ENCODE measurements around the gene GK2. TPM values are rescaled to one million over a fixed set of nuclear protein-coding genes. Genes with fewer than 3 reads are reported as not detected.

The GK2 gene
- not detected in 2 replicates for total RNA-seq (2022)
- not detected for Bru-seq, nascent RNA
- not detected for BruChase-seq, experiment 1, labeled RNA remaining after a 6-hour chase
- not detected for BruChase-seq, experiment 2, labeled RNA remaining after a 2-hour chase
- long read RNA-seq = 0 reads

DNA sequence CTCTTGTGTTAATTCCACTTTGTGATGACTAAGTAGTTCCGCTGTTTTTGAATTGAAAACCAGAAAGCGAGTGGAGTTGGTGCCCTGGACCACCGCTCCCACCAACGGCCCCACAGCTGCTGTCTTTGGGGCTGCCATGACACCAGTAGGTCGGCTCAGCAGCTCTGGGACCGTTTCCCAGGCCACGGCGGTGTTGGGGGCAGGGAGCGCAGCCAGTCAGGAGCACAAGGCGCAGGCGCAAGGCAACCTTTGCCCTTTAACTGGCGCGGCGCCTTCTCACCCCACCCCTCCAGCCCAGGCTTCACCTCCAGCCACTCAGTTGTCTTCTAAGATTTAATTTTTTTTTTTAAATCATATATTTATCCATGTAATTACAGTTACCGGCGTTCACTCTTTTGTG is at the start of gene GK2:
GK2 (minus strand) TSS at position 166 of the 400 bp plus-strand sequence; CDS start at position 138, 28 bp downstream.
- Mint-ChIP-seq H3K36me3 (ENCODE audit: insufficient read depth, unreplicated experiment) (no peaks in the 10 kb centered on the region), H3K27ac (ENCODE audit: low read depth, unreplicated experiment) (no peak within 1 kb of the TSS), H3K9me3 (ENCODE audit: unreplicated experiment) (no peaks in the 10 kb centered on the region), H3K4me1 (ENCODE audit: insufficient read depth, unreplicated experiment) (no peaks in the 10 kb centered on the region), H3K4me3 (ENCODE audit: unreplicated experiment) (no peak within 1 kb of the TSS), H3K27me3 (ENCODE audit: insufficient read depth, unreplicated experiment) (peaks cover 15% of the 10 kb centered on the region)
- TF ChIP-seq, protein P1, sequence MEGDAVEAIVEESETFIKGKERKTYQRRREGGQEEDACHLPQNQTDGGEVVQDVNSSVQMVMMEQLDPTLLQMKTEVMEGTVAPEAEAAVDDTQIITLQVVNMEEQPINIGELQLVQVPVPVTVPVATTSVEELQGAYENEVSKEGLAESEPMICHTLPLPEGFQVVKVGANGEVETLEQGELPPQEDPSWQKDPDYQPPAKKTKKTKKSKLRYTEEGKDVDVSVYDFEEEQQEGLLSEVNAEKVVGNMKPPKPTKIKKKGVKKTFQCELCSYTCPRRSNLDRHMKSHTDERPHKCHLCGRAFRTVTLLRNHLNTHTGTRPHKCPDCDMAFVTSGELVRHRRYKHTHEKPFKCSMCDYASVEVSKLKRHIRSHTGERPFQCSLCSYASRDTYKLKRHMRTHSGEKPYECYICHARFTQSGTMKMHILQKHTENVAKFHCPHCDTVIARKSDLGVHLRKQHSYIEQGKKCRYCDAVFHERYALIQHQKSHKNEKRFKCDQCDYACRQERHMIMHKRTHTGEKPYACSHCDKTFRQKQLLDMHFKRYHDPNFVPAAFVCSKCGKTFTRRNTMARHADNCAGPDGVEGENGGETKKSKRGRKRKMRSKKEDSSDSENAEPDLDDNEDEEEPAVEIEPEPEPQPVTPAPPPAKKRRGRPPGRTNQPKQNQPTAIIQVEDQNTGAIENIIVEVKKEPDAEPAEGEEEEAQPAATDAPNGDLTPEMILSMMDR (IDR thresholded peaks at IDR 0.05; ENCODE audit: unreplicated experiment) = no peak
- BruUV-seq (replicated peaks) = no TSS peak
- POLR2A ChIA-PET = interaction anchor here (0.6 kb wide), 1 partner anchor 14 kb away, joined by 3 read pairs; no protein-coding TSS in a partner anchor
- no peak for DNase-seq (ENCODE audit: unreplicated experiment)
- intact Hi-C loops (cut with micrococcal nuclease) = no loop called here
- CTCF ChIA-PET = interaction anchor here (0.7 kb wide), 1 partner anchor 102 kb away, joined by 3 read pairs; no protein-coding TSS in a partner anchor

DNA sequence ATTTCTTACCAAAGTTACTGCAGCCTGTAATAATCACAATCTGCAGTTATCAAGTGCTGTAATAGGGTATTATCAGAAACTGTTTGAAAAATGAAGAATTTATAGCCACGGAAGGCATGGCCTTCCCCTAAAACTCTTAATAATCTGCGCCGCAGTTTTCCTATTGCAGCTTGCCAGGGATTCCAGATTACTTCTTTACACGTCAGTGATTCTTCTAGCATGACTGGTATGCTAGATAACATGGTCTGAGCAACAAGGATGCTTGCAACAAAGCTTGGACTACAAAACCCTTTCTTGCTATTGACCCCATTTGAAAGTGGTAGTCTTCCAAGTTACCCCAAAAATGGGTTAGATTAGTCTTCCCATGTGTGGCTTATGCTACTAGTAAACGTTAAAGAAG is 47.2 kb upstream of the GK2 start:
- Mint-ChIP-seq H3K9me3 (ENCODE audit: unreplicated experiment) (no peaks in the 10 kb centered on the region), H3K36me3 (ENCODE audit: insufficient read depth, unreplicated experiment) (no peaks in the 10 kb centered on the region), H3K27me3 (ENCODE audit: insufficient read depth, unreplicated experiment) (peaks cover 36% of the 10 kb centered on the region), H3K27ac (ENCODE audit: low read depth, unreplicated experiment) (no peak overlapping the region), H3K4me3 (ENCODE audit: unreplicated experiment) (no peak overlapping the region), H3K4me1 (ENCODE audit: insufficient read depth, unreplicated experiment) (no peaks in the 10 kb centered on the region)
- ChIA-PET CTCF (no interaction called here), POLR2A (interaction anchor here (0.6 kb wide), 1 partner anchor 747 kb away, joined by 3 read pairs; no protein-coding TSS in a partner anchor)
- BruUV-seq (replicated peaks) = no TSS peak
- TF ChIP-seq, protein P1 (IDR thresholded peaks at IDR 0.05; ENCODE audit: unreplicated experiment) = no peak
- intact Hi-C loops (cut with micrococcal nuclease) = no loop called here
- DNase-seq (ENCODE audit: unreplicated experiment) = no peak

DNA sequence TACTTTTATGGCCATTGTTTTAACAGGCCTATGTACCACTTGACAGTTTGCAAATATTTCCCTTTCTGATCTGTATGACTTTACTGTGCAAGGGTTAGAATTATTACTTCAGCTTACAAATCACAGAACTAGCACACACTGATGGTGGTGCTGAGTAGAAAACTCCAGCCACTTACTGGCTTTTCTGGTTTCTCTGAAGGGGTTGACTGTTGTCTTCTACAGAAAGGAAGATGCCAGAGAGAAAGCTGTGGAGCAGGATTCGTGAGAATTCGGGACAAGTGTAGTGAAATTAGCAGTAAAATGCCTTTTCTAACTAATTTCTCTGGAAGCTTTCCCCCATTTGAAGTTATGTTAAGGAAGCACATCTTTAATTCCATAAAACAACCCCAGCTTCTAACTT is 46.6 kb upstream of the GK2 start:
- Mint-ChIP-seq H3K4me1 (ENCODE audit: insufficient read depth, unreplicated experiment) (no peaks in the 10 kb centered on the region), H3K36me3 (ENCODE audit: insufficient read depth, unreplicated experiment) (no peaks in the 10 kb centered on the region), H3K4me3 (ENCODE audit: unreplicated experiment) (no peak overlapping the region), H3K27me3 (ENCODE audit: insufficient read depth, unreplicated experiment) (peaks cover 41% of the 10 kb centered on the region), H3K27ac (ENCODE audit: low read depth, unreplicated experiment) (no peak overlapping the region), H3K9me3 (ENCODE audit: unreplicated experiment) (no peaks in the 10 kb centered on the region)
- ChIA-PET POLR2A (interaction anchor here (0.5 to 1.0 kb wide), 3 partner anchors 16 to 1725 kb away, joined by 3 read pairs; no protein-coding TSS in a partner anchor), CTCF (no interaction called here)
- TF ChIP-seq, protein P1 (IDR thresholded peaks at IDR 0.05; ENCODE audit: unreplicated experiment) = no peak
- intact Hi-C loops (cut with micrococcal nuclease) = no loop called here
- no peak for DNase-seq (ENCODE audit: unreplicated experiment)
- no TSS peak for BruUV-seq (replicated peaks)

- no peaks in the 10 kb centered on the region for H3K36me3 Mint-ChIP-seq (ENCODE audit: insufficient read depth, unreplicated experiment)
- no peak overlapping the region for H3K27ac Mint-ChIP-seq (ENCODE audit: low read depth, unreplicated experiment)
- intact Hi-C loops (cut with micrococcal nuclease) = no loop called here
- peaks cover 25% of the 10 kb centered on the region for H3K27me3 Mint-ChIP-seq (ENCODE audit: insufficient read depth, unreplicated experiment)
- no peaks in the 10 kb centered on the region for H3K9me3 Mint-ChIP-seq (ENCODE audit: unreplicated experiment)
- ChIA-PET POLR2A (no interaction called here), CTCF (no interaction called here)
- no peaks in the 10 kb centered on the region for H3K4me1 Mint-ChIP-seq (ENCODE audit: insufficient read depth, unreplicated experiment)
- TF ChIP-seq, protein P1 (IDR thresholded peaks at IDR 0.05; ENCODE audit: unreplicated experiment) = no peak
- no TSS peak for BruUV-seq (replicated peaks)
- no peak overlapping the region for H3K4me3 Mint-ChIP-seq (ENCODE audit: unreplicated experiment)
- DNase-seq (ENCODE audit: unreplicated experiment) = no peak
These were observed 42.0 kb upstream of the GK2 start for GRCh38 chr4:79450053-79450452.
